Hepatocyte (in vitro differentiated cells): ENCODE data around the gene KRTAP10-2.
"Not testable (repeated sequence)": the region's sequence is repeated elsewhere in the genome, so short reads cannot be mapped to it uniquely, and the experiment has no call there.

ENCODE experiments used
- EZH2 ChIP-seq: fragments of 200-600 bp; sonication (generic); IDR thresholded peaks from 2 replicates; pipeline ENCODE4 v1.6.1; 2016; ENCODE audit warnings: antibody characterized with exemption, mild to moderate bottlenecking, borderline replicate concordance
- EZH2phosphoT487 ChIP-seq: fragments of 200-600 bp; sonication (generic); IDR thresholded peaks from one replicate; pipeline ENCODE4 v1.6.1; 2018; ENCODE audit warnings: antibody characterized with exemption, mild to moderate bottlenecking, low read depth, moderate library complexity; ENCODE audit not compliant: unreplicated experiment, severe bottlenecking
- TF ChIP-seq, protein P1 (sequence below): fragments of 200-600 bp; sonication (generic); IDR thresholded peaks from 2 replicates; pipeline ENCODE4 v1.5.1; 2016; ENCODE audit warnings: antibody characterized with exemption, mild to moderate bottlenecking; ENCODE audit not compliant: poor library complexity

DNA sequence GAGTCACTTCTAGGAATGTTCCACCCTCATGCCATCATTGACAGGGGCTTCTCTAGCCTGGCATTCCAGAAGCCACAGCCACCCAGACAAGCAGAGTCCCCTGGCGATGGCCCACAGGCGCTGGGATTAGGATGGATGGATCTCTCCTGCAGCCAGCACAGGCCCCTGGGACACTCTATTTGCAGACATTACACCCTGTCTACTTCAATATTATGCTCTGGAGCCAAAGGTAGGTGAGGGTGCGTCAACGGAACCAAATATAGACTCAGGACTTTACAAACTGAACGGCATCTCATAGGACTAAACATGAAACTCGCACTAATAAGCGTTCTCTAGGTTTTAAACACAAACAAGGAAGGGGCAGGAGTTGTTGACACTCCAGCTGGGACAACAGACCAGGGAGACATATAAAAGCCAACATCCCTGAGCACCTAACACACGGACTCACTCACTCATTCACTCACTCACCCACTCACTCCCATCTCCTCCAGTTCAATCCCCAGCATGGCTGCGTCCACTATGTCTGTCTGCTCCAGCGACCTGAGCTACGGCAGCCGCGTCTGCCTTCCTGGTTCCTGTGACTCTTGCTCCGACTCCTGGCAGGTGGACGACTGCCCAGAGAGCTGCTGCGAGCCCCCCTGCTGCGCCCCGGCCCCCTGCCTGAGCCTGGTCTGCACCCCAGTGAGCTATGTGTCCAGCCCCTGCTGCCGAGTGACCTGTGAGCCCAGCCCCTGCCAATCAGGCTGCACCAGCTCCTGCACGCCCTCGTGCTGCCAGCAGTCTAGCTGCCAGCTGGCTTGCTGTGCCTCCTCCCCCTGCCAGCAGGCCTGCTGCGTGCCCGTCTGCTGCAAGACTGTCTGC lies 49.0 kb upstream of the KRTAP10-2 start, which contains the start of gene KRTAP10-7:
- TF ChIP-seq, protein P1, sequence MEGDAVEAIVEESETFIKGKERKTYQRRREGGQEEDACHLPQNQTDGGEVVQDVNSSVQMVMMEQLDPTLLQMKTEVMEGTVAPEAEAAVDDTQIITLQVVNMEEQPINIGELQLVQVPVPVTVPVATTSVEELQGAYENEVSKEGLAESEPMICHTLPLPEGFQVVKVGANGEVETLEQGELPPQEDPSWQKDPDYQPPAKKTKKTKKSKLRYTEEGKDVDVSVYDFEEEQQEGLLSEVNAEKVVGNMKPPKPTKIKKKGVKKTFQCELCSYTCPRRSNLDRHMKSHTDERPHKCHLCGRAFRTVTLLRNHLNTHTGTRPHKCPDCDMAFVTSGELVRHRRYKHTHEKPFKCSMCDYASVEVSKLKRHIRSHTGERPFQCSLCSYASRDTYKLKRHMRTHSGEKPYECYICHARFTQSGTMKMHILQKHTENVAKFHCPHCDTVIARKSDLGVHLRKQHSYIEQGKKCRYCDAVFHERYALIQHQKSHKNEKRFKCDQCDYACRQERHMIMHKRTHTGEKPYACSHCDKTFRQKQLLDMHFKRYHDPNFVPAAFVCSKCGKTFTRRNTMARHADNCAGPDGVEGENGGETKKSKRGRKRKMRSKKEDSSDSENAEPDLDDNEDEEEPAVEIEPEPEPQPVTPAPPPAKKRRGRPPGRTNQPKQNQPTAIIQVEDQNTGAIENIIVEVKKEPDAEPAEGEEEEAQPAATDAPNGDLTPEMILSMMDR, result not testable (repeated sequence)
- not testable (repeated sequence) for TF ChIP-seq EZH2, EZH2phosphoT487
